GM11168 (cell line): Measurements from ENCODE around the gene SLC25A29.

ENCODE experiments used
- in situ Hi-C: fragments of 300-500 bp; cut with MboI; formaldehyde crosslinking; loops from one replicate; pipeline ENCODE4 v1.12.0; 2022; ENCODE audit warnings: low sequenced_read_pairs; ENCODE audit not compliant: unreplicated experiment

Gene SLC25A29

GRCh38 chr14:100246809-100247428, 59.3 kb downstream of the SLC25A29 start:
- in situ Hi-C loops, result no loop called here

- in situ Hi-C loops, result no loop called here
Measured at GRCh38 chr14:100243020-100243419, 63.2 kb downstream of the SLC25A29 start.

DNA sequence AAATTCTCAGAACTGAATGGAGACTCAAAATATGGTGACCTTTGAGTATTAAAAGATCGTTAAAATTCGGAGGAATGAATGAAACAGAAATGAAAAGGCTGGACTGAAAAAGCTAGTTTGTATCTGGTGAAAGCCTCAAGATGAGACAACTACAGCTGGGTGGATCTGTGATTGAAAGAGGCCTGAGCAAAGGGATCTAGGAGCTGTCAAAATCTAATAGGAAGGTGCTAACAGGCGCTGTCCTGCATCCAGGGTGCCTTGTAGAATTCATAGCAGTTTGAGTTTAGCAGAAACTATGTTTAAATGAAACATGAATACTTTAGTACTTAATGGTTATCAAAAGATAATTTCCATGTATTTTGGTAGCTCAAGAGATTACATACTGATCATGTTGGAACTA, 65.0 kb downstream of the SLC25A29 start:
- in situ Hi-C loops, result no loop called here
